Spleen (tissue), 11 donors: Measurements from ENCODE around the gene PIK3C3. TPM values are rescaled to one million over a fixed set of nuclear protein-coding genes. Genes with fewer than 3 reads are reported as not detected.

Source experiments
- DNase-seq: peaks from one replicate; pipeline ENCODE4 v3.0.0-alpha.2; 2020
- H3K27ac ChIP-seq, 8 donors: fragments of 200-600 bp; sonication (generic) in 7 of 8; 1 replicate in 4 of 8; 2 replicates in 4 of 8; pipeline versions ENCODE4 v1.5.0 to v1.8.0; 2016 to 2021; ENCODE audit warnings: inconsistent platforms in 4 of 8, mild to moderate bottlenecking in 4 of 8, moderate library complexity in 1 of 8
- H3K27me3 ChIP-seq, 7 donors: fragments of 200-600 bp; sonication (generic) in 6 of 7; replicated peaks in 1 of 7; 1 replicate in 4 of 7; 2 replicates in 3 of 7; pipeline versions ENCODE4 v1.5.0 to v1.8.0; 2016 to 2021; ENCODE audit warnings: inconsistent platforms in 3 of 7, mild to moderate bottlenecking in 1 of 7
- H3K36me3 ChIP-seq, 6 donors: fragments of 200-600 bp; sonication (generic) in 5 of 6; 1 replicate in 4 of 6; 2 replicates in 2 of 6; pipeline versions ENCODE4 v1.5.0 to v1.8.0; 2016 to 2021; ENCODE audit warnings: inconsistent platforms in 2 of 6
- H3K4me1 ChIP-seq, 6 donors: fragments of 200-600 bp; sonication (generic) in 5 of 6; 1 replicate in 3 of 6; 2 replicates in 3 of 6; pipeline versions ENCODE4 v1.5.0 to v1.8.0; 2016 to 2021; ENCODE audit warnings: inconsistent platforms in 3 of 6
- H3K4me3 ChIP-seq, 8 donors: fragments of 200-600 bp; sonication (generic) in 7 of 8; 1 replicate in 4 of 8; 2 replicates in 4 of 8; pipeline versions ENCODE4 v1.5.0 to v1.8.0; 2016 to 2021; ENCODE audit warnings: inconsistent platforms in 4 of 8, mild to moderate bottlenecking in 4 of 8, moderate library complexity in 2 of 8
- H3K9me3 ChIP-seq, 8 donors: fragments of 200-600 bp; sonication (generic) in 7 of 8; 1 replicate in 4 of 8; 2 replicates in 4 of 8; pipeline versions ENCODE4 v1.5.0 to v1.8.0; 2016 to 2021; ENCODE audit warnings: inconsistent platforms in 4 of 8
- POLR2A ChIP-seq, 3 donors: fragments of 450-650 bp; IDR thresholded peaks; one replicate each; pipeline ENCODE4 v1.5.1; 2017; ENCODE audit warnings: antibody characterized with exemption in 3 of 3, mild to moderate bottlenecking in 1 of 3
- POLR2AphosphoS5 ChIP-seq, 3 donors: sonication (generic); formaldehyde crosslinking; IDR thresholded peaks; one replicate each; pipeline ENCODE4 v1.5.1; 2017; ENCODE audit warnings: antibody characterized with exemption in 3 of 3
- WGBS, 5 donors: extraction: QIAGEN DNeasy Blood & Tissue Kit in 3 of 5; methylation state at CpG; one replicate each; pipeline versions ENCODE4 v1.1.5 to v1.1.7; 2013 to 2018; 5-methylcytosine and 5-hydroxymethylcytosine counted together
- intact Hi-C: fragments of 100-400 bp; cut with DNase I; formaldehyde crosslinking; loops from one replicate; pipeline ENCODE4 v1.15.0; 2023; ENCODE audit warnings: low total_unique reads
- polyA plus RNA-seq, 3 donors: library from polyadenylated mRNA; stranded (reverse); fragments of 200-250 nt; gene quantifications; one replicate each; pipeline ENCODE4 v1.2.1, GENCODE V29; 2013
- total RNA-seq, 7 donors: library from RNA; depleted of rRNA in 3 of 7; stranded (reverse); fragments of >200 nt in 3 of 7; fragmentation: NEBNext Ultra II Directional in 4 of 7; extraction: Animal tissue kit (Norgen Biotek cat#: 25700) in 4 of 7; gene quantifications; one replicate each; pipeline versions ENCODE4 v1.1.0 to v1.2.1, GENCODE V29; 2016 to 2021
- TF ChIP-seq, protein P1 (sequence below), 11 experiments: fragments of 200-600 bp in 7 of 11; fragments of 450-650 bp in 4 of 11; sonication (generic) in 4 of 11; IDR thresholded peaks in 8 of 11; conservative IDR thresholded peaks in 3 of 11; 1 replicate in 7 of 11; 2 replicates in 4 of 11; pipeline versions ENCODE4 v1.4.0 to v1.8.0; 2016 to 2021; ENCODE audit warnings: antibody characterized with exemption in 11 of 11, inconsistent platforms in 4 of 11, mild to moderate bottlenecking in 1 of 11
- donor health status: healthy with polysubstance abuse.
- donor health status: DM: no; HTN: no; CAD: no; lungs with moderate emphysema.
- donor health status: DM: no; HTN: no; CAD: no.
- donor health status: Bipolar disorder and iron deficiency.
- donor health status: healthy.
- donor health status: DM: no; HTN: no; CAD: no.
- donor health status: DM: yes; HTN: yes; CAD: no.

PIK3C3 gene
- total and polyA plus RNA-seq, 10 donors = 22.8 to 77.3 (median 62.2) TPM

DNA sequence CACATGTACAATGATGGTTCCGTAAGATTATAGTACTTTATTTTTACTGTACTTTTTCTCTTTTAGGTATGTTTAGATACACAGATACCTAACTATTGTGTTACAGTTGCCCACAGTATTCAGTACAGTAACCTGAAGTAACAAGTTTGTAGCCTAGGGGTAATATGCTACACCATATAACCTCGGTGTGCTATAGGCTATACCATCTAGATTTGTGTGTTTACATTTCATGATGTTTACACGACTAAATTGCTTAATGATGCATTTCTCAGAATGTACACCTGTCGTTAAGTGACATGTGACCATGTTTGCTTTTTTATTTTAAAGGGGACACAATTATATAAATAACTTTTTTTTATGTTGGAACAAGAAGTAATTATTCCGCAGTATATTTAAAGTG is 34.5 kb downstream of the PIK3C3 start:
- TF ChIP-seq, protein P1, sequence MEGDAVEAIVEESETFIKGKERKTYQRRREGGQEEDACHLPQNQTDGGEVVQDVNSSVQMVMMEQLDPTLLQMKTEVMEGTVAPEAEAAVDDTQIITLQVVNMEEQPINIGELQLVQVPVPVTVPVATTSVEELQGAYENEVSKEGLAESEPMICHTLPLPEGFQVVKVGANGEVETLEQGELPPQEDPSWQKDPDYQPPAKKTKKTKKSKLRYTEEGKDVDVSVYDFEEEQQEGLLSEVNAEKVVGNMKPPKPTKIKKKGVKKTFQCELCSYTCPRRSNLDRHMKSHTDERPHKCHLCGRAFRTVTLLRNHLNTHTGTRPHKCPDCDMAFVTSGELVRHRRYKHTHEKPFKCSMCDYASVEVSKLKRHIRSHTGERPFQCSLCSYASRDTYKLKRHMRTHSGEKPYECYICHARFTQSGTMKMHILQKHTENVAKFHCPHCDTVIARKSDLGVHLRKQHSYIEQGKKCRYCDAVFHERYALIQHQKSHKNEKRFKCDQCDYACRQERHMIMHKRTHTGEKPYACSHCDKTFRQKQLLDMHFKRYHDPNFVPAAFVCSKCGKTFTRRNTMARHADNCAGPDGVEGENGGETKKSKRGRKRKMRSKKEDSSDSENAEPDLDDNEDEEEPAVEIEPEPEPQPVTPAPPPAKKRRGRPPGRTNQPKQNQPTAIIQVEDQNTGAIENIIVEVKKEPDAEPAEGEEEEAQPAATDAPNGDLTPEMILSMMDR (IDR thresholded peaks at IDR 0.05 in 8 of 11, conservative IDR thresholded peaks at IDR 0.05 in 3 of 11) = no peak
- TF ChIP-seq POLR2A (IDR thresholded peaks at IDR 0.05) (no peak), POLR2AphosphoS5 (IDR thresholded peaks at IDR 0.05) (no peak)
- Histone ChIP-seq H3K9me3 (no peaks in the 10 kb centered on the region), H3K27me3 (no peaks in the 10 kb centered on the region), H3K36me3 (peaks cover 0 to 98% (median 36%) of the 10 kb centered on the region in 6 donors), H3K4me3 (no peak overlapping the region), H3K4me1 (peaks cover 0 to 11% (median 0%) of the 10 kb centered on the region in 6 donors), H3K27ac (no peak overlapping the region)
- WGBS, 5 donors = 92 to 98% (median 97%) methylated on average over 5 of the region's 5 CpGs
- no peak for DNase-seq
- intact Hi-C loops = no loop called here

DNA sequence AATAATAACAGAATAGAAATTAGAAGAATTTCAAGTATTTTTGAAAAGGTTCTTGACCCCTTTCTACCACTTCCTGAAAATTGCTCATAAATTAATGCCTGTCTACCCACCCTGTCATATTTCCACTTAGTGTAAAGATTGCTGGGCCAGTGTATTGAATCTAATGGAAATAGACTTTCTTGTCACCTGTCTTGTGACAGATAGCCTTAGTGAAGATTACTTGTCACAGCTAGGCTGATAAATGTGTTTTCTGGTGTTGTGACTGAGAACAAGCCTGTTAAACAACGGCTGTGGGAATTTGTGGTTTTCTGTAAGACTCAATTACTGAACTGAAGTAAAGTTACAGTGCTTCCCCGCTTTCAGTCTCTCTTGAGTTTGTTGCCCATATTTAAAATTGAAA is 37.0 kb downstream of the PIK3C3 start:
- H3K36me3 ChIP-seq = peaks cover 0 to 100% (median 50%) of the 10 kb centered on the region in 6 donors
- no peak overlapping the region for H3K4me3 ChIP-seq
- 40 to 54% (median 52%) methylated on average over 2 of the region's 2 CpGs for WGBS, 5 donors
- no peak for DNase-seq
- TF ChIP-seq POLR2AphosphoS5 (IDR thresholded peaks at IDR 0.05) (no peak), POLR2A (IDR thresholded peaks at IDR 0.05) (no peak)
- TF ChIP-seq, protein P1 (IDR thresholded peaks at IDR 0.05 in 8 of 11, conservative IDR thresholded peaks at IDR 0.05 in 3 of 11) = no peak
- no peaks in the 10 kb centered on the region for H3K9me3 ChIP-seq
- intact Hi-C loops = no loop called here
- H3K4me1 ChIP-seq = peaks cover 0 to 11% (median 0%) of the 10 kb centered on the region in 6 donors
- H3K27ac ChIP-seq = no peak overlapping the region
- H3K27me3 ChIP-seq = no peaks in the 10 kb centered on the region

- intact Hi-C loops = no loop called here
- Histone ChIP-seq H3K27me3 (no peaks in the 10 kb centered on the region), H3K36me3 (peaks cover 3 to 100% (median 55%) of the 10 kb centered on the region in 6 donors), H3K9me3 (no peaks in the 10 kb centered on the region), H3K4me1 (peaks cover 0 to 11% (median 0%) of the 10 kb centered on the region in 6 donors), H3K4me3 (no peak overlapping the region), H3K27ac (no peak overlapping the region)
- WGBS, 5 donors = 45 to 67% (median 57%) methylated on average over 4 of the region's 4 CpGs
- no peak for DNase-seq
- TF ChIP-seq, protein P1 (IDR thresholded peaks at IDR 0.05 in 8 of 11, conservative IDR thresholded peaks at IDR 0.05 in 3 of 11) = no peak
- TF ChIP-seq POLR2A (IDR thresholded peaks at IDR 0.05) = no peak
- no peak for TF ChIP-seq POLR2AphosphoS5 (IDR thresholded peaks at IDR 0.05)
These were observed 37.7 kb downstream of the PIK3C3 start for GRCh38 chr18:41992703-41993102.

DNA sequence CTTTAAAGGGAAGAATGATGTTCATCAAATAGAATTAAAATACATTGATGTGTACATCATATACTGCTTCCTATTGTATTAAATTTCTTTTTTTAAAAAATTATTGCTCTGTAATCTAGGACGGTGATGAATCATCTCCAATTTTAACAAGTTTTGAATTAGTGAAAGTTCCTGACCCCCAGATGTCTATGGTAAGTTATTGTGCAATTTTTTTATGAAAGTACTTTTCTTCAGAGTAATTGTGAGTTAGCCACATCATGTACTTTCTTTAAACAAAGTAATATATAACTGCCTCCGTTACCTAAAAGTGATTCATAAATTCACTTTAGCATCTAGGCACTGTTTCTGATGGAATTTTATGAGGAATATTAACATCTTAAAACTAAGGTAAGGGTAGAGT is 38.1 kb downstream of the PIK3C3 start:
- TF ChIP-seq POLR2A (IDR thresholded peaks at IDR 0.05) = no peak
- TF ChIP-seq, protein P1 (IDR thresholded peaks at IDR 0.05 in 8 of 11, conservative IDR thresholded peaks at IDR 0.05 in 3 of 11) = no peak
- H3K4me3 ChIP-seq = no peak overlapping the region
- no peaks in the 10 kb centered on the region for H3K9me3 ChIP-seq
- peaks cover 3 to 100% (median 57%) of the 10 kb centered on the region in 6 donors for H3K36me3 ChIP-seq
- H3K27me3 ChIP-seq = no peaks in the 10 kb centered on the region
- DNase-seq = no peak
- peaks cover 0 to 11% (median 0%) of the 10 kb centered on the region in 6 donors for H3K4me1 ChIP-seq
- intact Hi-C loops = no loop called here
- no peak overlapping the region for H3K27ac ChIP-seq
- 55 to 84% (median 67%) methylated on average over 2 of the region's 2 CpGs for WGBS, 5 donors
